Measurements from ENCODE around the gene RAB5IF.

GRCh38 chr20:36604952-36605398, 604 bp upstream of the RAB5IF start:
- TF ChIP-seq THAP7 (CRISPR knock-in tag; IDR thresholded peaks at IDR 0.05) (no peak), EZH2 (IDR thresholded peaks at IDR 0.05; ENCODE audit: borderline replicate concordance, low read depth, low read length) (no peak), CTCF (IDR thresholded peaks at IDR 0.05 in 2 of 3, conservative IDR thresholded peaks at IDR 0.05 in 1 of 3; ENCODE audit: insufficient read depth in 2 of 3, low read depth in 1 of 3, low read length in 3 of 3) (no peak)

Data from K562 (cell line).